ENCODE results near the gene RHBDD1. TPM values are rescaled to one million over a fixed set of nuclear protein-coding genes. Genes with fewer than 3 reads are reported as not detected.

Gene RHBDD1
- total RNA-seq, 1 donor from 2014 or later: 29.9 TPM

GRCh38 chr2:226977775-226978190 lies 141.9 kb downstream of the RHBDD1 start:
- Mint-ChIP-seq H3K4me1 (ENCODE audit: low read depth, unreplicated experiment) (no peaks in the 10 kb centered on the region), H3K4me3 (ENCODE audit: unreplicated experiment) (no peak overlapping the region), H3K27ac (ENCODE audit: unreplicated experiment) (no peak overlapping the region), H3K36me3 (ENCODE audit: unreplicated experiment) (no peaks in the 10 kb centered on the region), H3K27me3 (ENCODE audit: unreplicated experiment) (peaks cover 1% of the 10 kb centered on the region), H3K9me3 (ENCODE audit: unreplicated experiment) (no peaks in the 10 kb centered on the region)
- no peak for DNase-seq
- TF ChIP-seq CTCF (IDR thresholded peaks at IDR 0.05; ENCODE audit: partially characterized antibody, unreplicated experiment): no peak

- Mint-ChIP-seq H3K9me3 (ENCODE audit: unreplicated experiment) (no peaks in the 10 kb centered on the region), H3K27ac (ENCODE audit: unreplicated experiment) (no peak overlapping the region), H3K4me3 (ENCODE audit: unreplicated experiment) (no peak overlapping the region), H3K27me3 (ENCODE audit: unreplicated experiment) (peaks cover 1% of the 10 kb centered on the region), H3K36me3 (ENCODE audit: unreplicated experiment) (no peaks in the 10 kb centered on the region), H3K4me1 (ENCODE audit: low read depth, unreplicated experiment) (no peaks in the 10 kb centered on the region)
- no peak for DNase-seq
- no peak for TF ChIP-seq CTCF (IDR thresholded peaks at IDR 0.05; ENCODE audit: partially characterized antibody, unreplicated experiment)
Measured at GRCh38 chr2:226978300-226978699, 142.4 kb downstream of the RHBDD1 start.

- no peak for TF ChIP-seq CTCF (IDR thresholded peaks at IDR 0.05; ENCODE audit: partially characterized antibody, unreplicated experiment)
- Mint-ChIP-seq H3K4me1 (ENCODE audit: low read depth, unreplicated experiment) (peaks cover 5% of the 10 kb centered on the region), H3K4me3 (ENCODE audit: unreplicated experiment) (no peak overlapping the region), H3K27me3 (ENCODE audit: unreplicated experiment) (peaks cover 3% of the 10 kb centered on the region), H3K9me3 (ENCODE audit: unreplicated experiment) (no peaks in the 10 kb centered on the region), H3K36me3 (ENCODE audit: unreplicated experiment) (no peaks in the 10 kb centered on the region), H3K27ac (ENCODE audit: unreplicated experiment) (no peak overlapping the region)
- no peak for DNase-seq
Measured at GRCh38 chr2:226979004-226979403, 143.2 kb downstream of the RHBDD1 start.

GRCh38 chr2:226981791-226982326 lies 146.0 kb downstream of the RHBDD1 start:
- Mint-ChIP-seq H3K36me3 (ENCODE audit: unreplicated experiment) (no peaks in the 10 kb centered on the region), H3K4me1 (ENCODE audit: low read depth, unreplicated experiment) (peaks cover 17% of the 10 kb centered on the region), H3K4me3 (ENCODE audit: unreplicated experiment) (no peak overlapping the region), H3K9me3 (ENCODE audit: unreplicated experiment) (no peaks in the 10 kb centered on the region), H3K27me3 (ENCODE audit: unreplicated experiment) (peaks cover 6% of the 10 kb centered on the region), H3K27ac (ENCODE audit: unreplicated experiment) (no peak overlapping the region)
- DNase-seq: no peak
- no peak for TF ChIP-seq CTCF (IDR thresholded peaks at IDR 0.05; ENCODE audit: partially characterized antibody, unreplicated experiment)

GRCh38 chr2:226983895-226984749 lies 148.3 kb downstream of the RHBDD1 start:
- H3K27ac Mint-ChIP-seq (ENCODE audit: unreplicated experiment): peak overlapping the region; percentile 35
- no peaks in the 10 kb centered on the region for H3K36me3 Mint-ChIP-seq (ENCODE audit: unreplicated experiment)
- H3K9me3 Mint-ChIP-seq (ENCODE audit: unreplicated experiment): no peaks in the 10 kb centered on the region
- peaks cover 17% of the 10 kb centered on the region for H3K4me1 Mint-ChIP-seq (ENCODE audit: low read depth, unreplicated experiment)
- no peak for TF ChIP-seq CTCF (IDR thresholded peaks at IDR 0.05; ENCODE audit: partially characterized antibody, unreplicated experiment)
- H3K27me3 Mint-ChIP-seq (ENCODE audit: unreplicated experiment): peaks cover 6% of the 10 kb centered on the region
- DNase-seq: no peak
- H3K4me3 Mint-ChIP-seq (ENCODE audit: unreplicated experiment): no peak overlapping the region

Measured in glutamatergic neuron (in vitro differentiated cells).